Measurements from ENCODE around the gene EMC9.

Gene EMC9

DNA sequence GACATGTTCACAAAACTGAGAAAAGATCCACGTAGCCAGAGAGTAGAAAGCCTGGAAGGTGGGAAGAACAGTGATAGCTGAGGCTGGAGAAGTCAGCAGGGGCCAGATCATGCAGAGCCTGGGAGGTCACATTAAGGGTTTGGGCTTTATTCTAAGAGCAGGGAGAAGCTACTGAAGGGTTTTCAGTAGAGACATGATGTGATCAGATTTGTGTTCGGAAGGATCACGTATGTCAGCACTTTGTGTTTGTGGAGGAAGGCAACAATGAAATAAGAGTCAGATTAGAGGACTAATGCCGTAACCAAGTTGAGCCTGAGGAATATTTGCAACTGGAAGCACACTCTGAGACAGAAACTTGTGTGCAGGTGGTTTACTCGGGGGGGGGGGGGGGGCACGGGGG is 51.5 kb downstream of the EMC9 start:
- no peak for DNase-seq (ENCODE audit: low read depth in 2 of 2)
